Measurements from ENCODE around the gene CD74. TPM values are rescaled to one million over a fixed set of nuclear protein-coding genes. Genes with fewer than 3 reads are reported as not detected.

The CD74 gene
- polyA plus RNA-seq, 2 of the 4 experiments (the other 2 are of a cell fraction) = not detected

DNA sequence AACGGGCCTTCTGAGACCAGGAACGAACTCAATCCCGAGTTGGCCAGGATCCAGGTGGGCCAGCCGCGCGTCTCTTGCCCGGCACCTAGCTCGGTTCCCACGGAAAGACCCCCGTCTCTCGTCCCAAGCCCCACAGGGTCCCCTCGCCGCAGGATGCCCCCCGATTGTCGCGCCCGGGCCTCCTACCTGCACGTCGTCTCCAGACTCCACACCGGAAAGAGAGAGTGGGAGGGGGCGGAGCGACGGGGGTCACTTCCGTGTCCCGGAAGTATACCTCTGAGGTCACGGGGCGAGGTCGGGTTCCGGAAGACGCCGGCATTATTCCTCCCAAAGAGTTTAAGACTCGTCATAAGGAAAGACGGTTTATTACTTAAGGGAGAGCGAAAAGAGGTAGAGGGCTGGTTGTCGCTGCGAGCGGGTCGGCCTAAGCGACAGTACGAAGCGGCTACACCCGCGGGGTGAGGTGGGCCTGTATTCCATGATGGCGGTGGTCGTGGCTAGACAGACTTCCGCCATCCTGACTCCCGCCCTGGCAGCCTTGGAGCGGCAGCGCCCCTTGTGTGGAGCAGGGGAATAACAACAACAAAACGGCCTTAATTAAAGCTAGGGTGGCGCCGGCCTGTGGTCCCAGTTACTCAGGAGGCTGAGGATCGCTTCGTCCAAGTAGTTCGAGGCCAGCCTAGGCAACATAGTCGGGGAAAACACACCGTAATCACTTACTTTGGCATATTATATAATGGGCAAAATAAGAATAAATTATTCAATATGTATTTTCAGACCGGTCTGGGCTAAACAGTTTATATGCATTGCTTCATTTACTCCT is 37.0 kb upstream of the CD74 start, which contains the start of gene RPS14 (continued):
- TF ChIP-seq ESRRA (IDR thresholded peaks at IDR 0.05; ENCODE audit: borderline replicate concordance, low read length) = peak; percentile 14; the same call in 1 of the 2 replicates
- peak; percentile 56; the same call in 1 of the 2 replicates for TF ChIP-seq HOXB13 (CRISPR knock-in tag; IDR thresholded peaks at IDR 0.05; ENCODE audit: low read depth)
- no peak for TF ChIP-seq CBX2 (IDR thresholded peaks at IDR 0.05; ENCODE audit: borderline replicate concordance, low read depth)
- TF ChIP-seq JUNB (IDR thresholded peaks at IDR 0.05) = no peak
- no peak for TF ChIP-seq HDAC2 (IDR thresholded peaks at IDR 0.05)
- TF ChIP-seq SREBF2 (IDR thresholded peaks at IDR 0.05) = no peak

- TF ChIP-seq SREBF2 (IDR thresholded peaks at IDR 0.05) (no peak), KDM5A (IDR thresholded peaks at IDR 0.05) (0 out of 2 replicates have a peak, but pooled peaks have one; percentile 23), POLR2AphosphoS2 (conservative IDR thresholded peaks at IDR 0.05; ENCODE audit: low read length) (no peak), TFCP2L1 (CRISPR knock-in tag; IDR thresholded peaks at IDR 0.05) (peak; percentile 57; the same call in 1 of the 2 replicates), PHF8 (IDR thresholded peaks at IDR 0.05; ENCODE audit: borderline replicate concordance, low read depth) (peak; percentile 11; the same call in 1 of the 2 replicates), MAFK (IDR thresholded peaks at IDR 0.05; ENCODE audit: partially characterized antibody) (no peak), HEYL (CRISPR knock-in tag; IDR thresholded peaks at IDR 0.05) (no peak), RARB (CRISPR knock-in tag; IDR thresholded peaks at IDR 0.05) (0 out of 2 replicates have a peak, but pooled peaks have one; percentile 24), TP53 (CRISPR knock-in tag; IDR thresholded peaks at IDR 0.05) (0 out of 2 replicates have a peak, but pooled peaks have one; percentile 14)
- WGBS (ENCODE audit: missing lambda C conversion rate) = under 1% methylated on average over 21 of the region's 31 CpGs
- FAIRE-seq = no peak
Observed at GRCh38 chr5:150448952-150449516, 36.3 kb upstream of the CD74 start.

DNA sequence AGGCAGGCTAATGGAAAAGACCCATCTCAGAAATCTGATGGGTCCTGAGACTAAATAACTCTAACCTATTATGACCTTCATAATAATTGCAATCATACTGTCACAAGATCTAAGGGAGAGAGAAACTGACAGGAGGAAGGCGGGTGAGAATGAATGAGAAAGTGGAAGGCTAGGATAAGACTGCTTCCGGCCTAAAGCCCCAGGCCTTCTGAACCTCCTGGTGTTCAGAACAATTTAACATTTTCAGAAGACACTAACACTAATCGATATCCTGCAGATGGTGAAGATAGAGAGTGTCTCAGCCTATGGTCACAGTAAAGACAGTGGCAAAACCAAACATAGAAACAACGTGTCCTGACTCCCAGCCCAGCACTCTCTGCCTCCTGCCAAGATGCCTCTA is 35.6 kb upstream of the CD74 start:
- peak overlapping the region; percentile 96 for H3K27ac ChIP-seq
- DNase-seq (ENCODE audit: low read depth in 1 of 2, low spot score in 1 of 2) = no peak
- ATAC-seq = no peak
- FAIRE-seq = no peak
- TF ChIP-seq FOSL2 (IDR thresholded peaks at IDR 0.05) (no peak), FOSL2 (CRISPR knock-in tag; IDR thresholded peaks at IDR 0.05) (no peak), FOXS1 (CRISPR knock-in tag; IDR thresholded peaks at IDR 0.05) (no peak), KDM5A (IDR thresholded peaks at IDR 0.05) (0 out of 2 replicates have a peak, but pooled peaks have one; percentile 5)
- H3K9me3 ChIP-seq = peaks cover 5% of the 10 kb centered on the region; the same call in 2 of the 3 replicates
- H3K4me3 ChIP-seq = peak overlapping the region; percentile 78
- H3K4me2 ChIP-seq = peak overlapping the region; percentile 98
- WGBS (ENCODE audit: missing lambda C conversion rate) = 8% methylated on average over 4 of the region's 4 CpGs
- POLR2A ChIA-PET = no interaction called here
- peaks cover 36% of the 10 kb centered on the region for H3K4me1 ChIP-seq
- CTCF ChIA-PET = interaction anchor here (0.9 kb wide), 1 partner anchor 829 kb away, joined by 3 read pairs; no protein-coding TSS in a partner anchor

More at GRCh38 chr5:150448952-150449516, 36.3 kb upstream of the CD74 start:
- H3K4me1 ChIP-seq = peaks cover 33% of the 10 kb centered on the region
- DNase-seq (ENCODE audit: low read depth in 1 of 2, low spot score in 1 of 2) = no peak
- ChIA-PET CTCF (interaction anchor here (0.7 to 5.1 kb wide), 10 partner anchors 11 to 211 kb away, joined by 3 to 32 read pairs (median 8); no protein-coding TSS in a partner anchor), POLR2A (interaction anchor here (0.6 to 1.0 kb wide), 4 partner anchors 37 to 310 kb away, joined by 3 read pairs; partner anchors contain the start of gene DCTN4)
- peak overlapping the region; percentile 98 for H3K4me2 ChIP-seq
- peak; percentile 45 to 70 for ATAC-seq
- H3K9me3 ChIP-seq = peaks cover 5% of the 10 kb centered on the region; the same call in 2 of the 3 replicates
- H3K27ac ChIP-seq = peak overlapping the region; percentile 96
- peak overlapping the region; percentile 78 for H3K4me3 ChIP-seq

DNA sequence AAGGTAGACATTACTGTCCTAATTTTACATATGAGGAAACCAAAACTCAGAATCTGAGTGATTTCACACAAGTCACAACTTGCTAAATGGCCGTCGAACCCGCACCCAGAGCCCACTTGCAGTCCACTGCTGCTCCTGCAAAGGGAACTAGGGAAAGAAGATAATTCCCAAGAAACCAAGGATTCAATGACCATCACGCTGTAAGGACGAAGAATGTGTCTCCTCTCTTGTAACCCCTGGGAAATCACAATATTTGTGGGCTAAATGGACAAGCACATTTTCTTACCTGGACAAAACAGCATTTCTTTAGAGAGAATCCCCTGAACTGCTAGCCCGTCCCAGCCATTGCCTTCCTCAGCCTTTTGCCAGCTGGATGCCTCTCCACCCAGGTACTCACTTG is 34.5 kb upstream of the CD74 start:
- POLR2A ChIA-PET = no interaction called here
- peak overlapping the region; percentile 78; the same call in 2 of the 3 replicates for H3K4me3 ChIP-seq
- ATAC-seq = no peak
- no peak for FAIRE-seq
- DNase-seq (ENCODE audit: low read depth in 1 of 2, low spot score in 1 of 2) = no peak
- H3K27ac ChIP-seq = peak overlapping the region in 1 of 2 experiments; percentile 96; a peak in 3 of 6 replicates
- CTCF ChIA-PET = interaction anchor here (0.9 to 1.3 kb wide), 4 partner anchors 11 to 828 kb away, joined by 3 read pairs; no protein-coding TSS in a partner anchor
- WGBS (ENCODE audit: missing lambda C conversion rate) = 88% methylated on average over 6 of the region's 6 CpGs
- peak overlapping the region; percentile 98 for H3K4me2 ChIP-seq
- H3K4me1 ChIP-seq = peaks cover 37% of the 10 kb centered on the region
- peaks cover 5% of the 10 kb centered on the region; the same call in 2 of the 3 replicates for H3K9me3 ChIP-seq
- TF ChIP-seq ATOH8 (CRISPR knock-in tag; IDR thresholded peaks at IDR 0.05; ENCODE audit: low read depth) (no peak), KDM1A (IDR thresholded peaks at IDR 0.05; ENCODE audit: low read depth) (no peak), BHLHE40 (IDR thresholded peaks at IDR 0.05; ENCODE audit: low read depth, low read length) (no peak), RFX5 (IDR thresholded peaks at IDR 0.05) (no peak), NFE2L2 (conservative IDR thresholded peaks at IDR 0.05; ENCODE audit: low read length) (no peak), SREBF2 (IDR thresholded peaks at IDR 0.05) (no peak), CBX8 (IDR thresholded peaks at IDR 0.05) (no peak), MAZ (IDR thresholded peaks at IDR 0.05; ENCODE audit: borderline replicate concordance, low read depth, low read length) (no peak), TFCP2L1 (CRISPR knock-in tag; IDR thresholded peaks at IDR 0.05) (no peak), MYC (IDR thresholded peaks at IDR 0.05; ENCODE audit: borderline replicate concordance, low read length) (no peak)
- TF ChIP-seq, protein P1, sequence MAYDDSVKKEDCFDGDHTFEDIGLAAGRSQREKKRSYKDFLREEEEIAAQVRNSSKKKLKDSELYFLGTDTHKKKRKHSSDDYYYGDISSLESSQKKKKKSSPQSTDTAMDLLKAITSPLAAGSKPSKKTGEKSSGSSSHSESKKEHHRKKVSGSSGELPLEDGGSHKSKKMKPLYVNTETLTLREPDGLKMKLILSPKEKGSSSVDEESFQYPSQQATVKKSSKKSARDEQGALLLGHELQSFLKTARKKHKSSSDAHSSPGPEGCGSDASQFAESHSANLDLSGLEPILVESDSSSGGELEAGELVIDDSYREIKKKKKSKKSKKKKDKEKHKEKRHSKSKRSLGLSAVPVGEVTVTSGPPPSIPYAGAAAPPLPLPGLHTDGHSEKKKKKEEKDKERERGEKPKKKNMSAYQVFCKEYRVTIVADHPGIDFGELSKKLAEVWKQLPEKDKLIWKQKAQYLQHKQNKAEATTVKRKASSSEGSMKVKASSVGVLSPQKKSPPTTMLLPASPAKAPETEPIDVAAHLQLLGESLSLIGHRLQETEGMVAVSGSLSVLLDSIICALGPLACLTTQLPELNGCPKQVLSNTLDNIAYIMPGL (CRISPR knock-in tag; IDR thresholded peaks at IDR 0.05; ENCODE audit: borderline replicate concordance) = no peak
- TF ChIP-seq, protein P2, sequence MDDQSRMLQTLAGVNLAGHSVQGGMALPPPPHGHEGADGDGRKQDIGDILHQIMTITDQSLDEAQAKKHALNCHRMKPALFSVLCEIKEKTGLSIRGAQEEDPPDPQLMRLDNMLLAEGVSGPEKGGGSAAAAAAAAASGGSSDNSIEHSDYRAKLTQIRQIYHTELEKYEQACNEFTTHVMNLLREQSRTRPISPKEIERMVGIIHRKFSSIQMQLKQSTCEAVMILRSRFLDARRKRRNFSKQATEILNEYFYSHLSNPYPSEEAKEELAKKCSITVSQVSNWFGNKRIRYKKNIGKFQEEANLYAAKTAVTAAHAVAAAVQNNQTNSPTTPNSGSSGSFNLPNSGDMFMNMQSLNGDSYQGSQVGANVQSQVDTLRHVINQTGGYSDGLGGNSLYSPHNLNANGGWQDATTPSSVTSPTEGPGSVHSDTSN (IDR thresholded peaks at IDR 0.05) = no peak

Data from A549 (cell line).